ENCODE data around the gene CEND1.

- TF ChIP-seq, protein P1, sequence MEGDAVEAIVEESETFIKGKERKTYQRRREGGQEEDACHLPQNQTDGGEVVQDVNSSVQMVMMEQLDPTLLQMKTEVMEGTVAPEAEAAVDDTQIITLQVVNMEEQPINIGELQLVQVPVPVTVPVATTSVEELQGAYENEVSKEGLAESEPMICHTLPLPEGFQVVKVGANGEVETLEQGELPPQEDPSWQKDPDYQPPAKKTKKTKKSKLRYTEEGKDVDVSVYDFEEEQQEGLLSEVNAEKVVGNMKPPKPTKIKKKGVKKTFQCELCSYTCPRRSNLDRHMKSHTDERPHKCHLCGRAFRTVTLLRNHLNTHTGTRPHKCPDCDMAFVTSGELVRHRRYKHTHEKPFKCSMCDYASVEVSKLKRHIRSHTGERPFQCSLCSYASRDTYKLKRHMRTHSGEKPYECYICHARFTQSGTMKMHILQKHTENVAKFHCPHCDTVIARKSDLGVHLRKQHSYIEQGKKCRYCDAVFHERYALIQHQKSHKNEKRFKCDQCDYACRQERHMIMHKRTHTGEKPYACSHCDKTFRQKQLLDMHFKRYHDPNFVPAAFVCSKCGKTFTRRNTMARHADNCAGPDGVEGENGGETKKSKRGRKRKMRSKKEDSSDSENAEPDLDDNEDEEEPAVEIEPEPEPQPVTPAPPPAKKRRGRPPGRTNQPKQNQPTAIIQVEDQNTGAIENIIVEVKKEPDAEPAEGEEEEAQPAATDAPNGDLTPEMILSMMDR (IDR thresholded peaks at IDR 0.05; ENCODE audit: low read depth, low read length, poor library complexity, severe bottlenecking): no peak
- no peak for TF ChIP-seq EZH2phosphoT487 (IDR thresholded peaks at IDR 0.05; ENCODE audit: borderline replicate concordance, low read length)
Measured at GRCh38 chr11:827897-828192, 38.0 kb upstream of the CEND1 start, which contains the start of gene CRACR2B.

Data from DOHH2 (cell line).